NCI-H187 (cell line): ENCODE measurements around the gene DICER1.

Experiments used
- DNase-seq, 2 experiments: peaks; one replicate each; lab custom pipeline; 2025; lab: John Stamatoyannopoulos, UW

DICER1 gene

GRCh38 chr14:95077345-95077744 is 80.0 kb downstream of the DICER1 start:
- DNase-seq, result peak; percentile 36 to 70

DNA sequence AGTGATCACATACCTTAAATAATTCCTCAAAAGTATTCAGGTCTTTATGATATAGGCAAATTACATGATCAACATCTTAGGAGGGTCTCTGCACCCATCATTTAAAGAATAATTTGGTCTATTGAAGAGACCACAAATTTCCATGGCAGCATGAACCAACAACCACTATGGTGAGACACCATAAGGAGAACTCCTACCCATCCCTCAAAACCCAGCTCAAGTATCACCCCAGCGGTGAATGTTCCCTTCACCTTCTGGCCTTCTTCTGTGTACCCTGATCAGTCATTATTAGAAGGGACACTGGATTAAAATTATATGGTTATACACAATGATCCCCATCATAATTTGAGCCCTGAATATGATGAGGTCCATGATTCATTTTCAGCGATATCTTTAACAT is 81.5 kb downstream of the DICER1 start:
- no peak for DNase-seq

DNA sequence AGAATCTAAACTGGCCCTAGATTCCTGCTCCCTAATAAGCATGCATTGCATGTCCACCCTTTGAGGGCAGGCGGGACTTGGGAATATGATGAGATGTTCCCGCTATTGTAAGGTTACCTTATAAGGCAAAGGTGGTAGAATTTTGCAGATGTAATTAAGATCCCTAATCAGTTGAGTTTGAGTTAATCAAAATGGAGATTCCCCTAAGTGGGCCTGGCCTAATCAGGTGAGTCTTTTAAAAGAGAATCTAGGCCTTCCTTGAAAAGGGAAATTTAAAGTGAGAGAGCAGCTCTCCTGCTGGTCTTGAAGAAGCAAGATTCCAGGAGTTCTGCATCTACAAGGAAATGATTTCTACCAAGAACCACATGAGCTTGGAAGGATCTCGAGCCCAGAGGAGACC is 83.4 kb downstream of the DICER1 start:
- DNase-seq, result no peak

- no peak for DNase-seq
Measured at GRCh38 chr14:95072310-95072905, 84.9 kb downstream of the DICER1 start.

DNA sequence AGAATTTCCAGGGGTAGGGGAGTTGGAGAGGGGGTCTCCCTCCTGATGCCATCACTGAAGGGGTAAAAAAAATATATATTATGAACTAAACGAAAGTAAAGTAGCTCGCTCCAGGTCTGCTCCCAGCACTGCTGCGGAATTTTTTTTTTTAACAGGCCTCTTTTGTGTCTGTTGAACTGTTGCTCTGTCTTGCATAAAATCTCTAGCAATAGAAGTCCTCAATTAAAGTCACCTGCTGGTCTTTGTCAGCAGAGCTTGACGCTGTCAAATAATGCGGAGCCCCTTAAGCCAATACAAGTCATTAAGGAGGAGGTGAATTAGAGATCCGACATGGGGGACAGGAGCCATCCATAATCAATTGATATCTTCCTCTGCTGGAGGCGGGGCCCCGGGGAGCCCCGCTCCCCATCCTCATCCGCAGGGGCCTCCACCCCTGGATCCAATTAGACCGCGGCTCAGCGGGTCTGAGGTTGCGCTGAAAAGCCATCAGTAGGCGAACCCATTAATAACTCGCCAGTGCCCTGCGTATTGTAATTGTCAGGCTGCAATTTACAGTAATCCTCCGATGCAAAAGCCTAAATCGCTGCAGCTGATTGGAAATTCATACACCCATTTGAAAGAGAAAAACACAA is 85.6 kb downstream of the DICER1 start:
- no peak for DNase-seq

DNA sequence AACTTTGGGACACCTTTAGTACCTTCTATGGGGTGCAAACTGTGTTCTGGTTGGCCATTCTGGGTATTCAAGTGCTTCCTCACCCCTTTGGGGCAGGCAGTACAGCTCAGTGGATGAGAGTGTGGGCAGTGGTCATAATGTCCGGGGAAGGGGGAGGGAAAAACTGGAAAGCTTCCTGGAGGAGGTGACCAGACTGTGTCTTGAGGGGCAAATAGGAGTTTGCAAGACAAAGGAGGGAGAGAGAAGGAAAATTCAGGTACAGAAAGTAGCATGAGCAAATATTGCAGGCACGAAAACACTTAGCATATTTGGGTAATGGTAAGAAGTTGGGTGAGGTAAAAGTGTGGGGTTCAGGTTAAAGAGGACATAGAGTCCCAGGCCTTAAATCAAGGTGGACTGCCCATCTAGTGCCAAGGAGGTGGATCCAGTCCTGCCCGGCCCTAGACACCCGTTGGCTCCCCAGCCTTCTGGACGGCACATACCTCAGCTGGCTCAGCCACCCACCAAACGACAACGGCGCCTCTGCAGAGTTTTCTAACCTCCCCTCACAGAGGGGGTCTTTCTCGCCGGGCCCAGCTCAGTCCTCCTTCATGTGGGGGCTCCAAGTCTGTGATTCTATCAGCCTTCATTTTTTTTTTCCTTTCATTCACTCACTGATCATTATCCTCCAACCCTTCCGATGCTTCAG is 86.4 kb downstream of the DICER1 start:
- no peak for DNase-seq

GRCh38 chr14:95069547-95069946 is 87.8 kb downstream of the DICER1 start:
- no peak for DNase-seq

DNA sequence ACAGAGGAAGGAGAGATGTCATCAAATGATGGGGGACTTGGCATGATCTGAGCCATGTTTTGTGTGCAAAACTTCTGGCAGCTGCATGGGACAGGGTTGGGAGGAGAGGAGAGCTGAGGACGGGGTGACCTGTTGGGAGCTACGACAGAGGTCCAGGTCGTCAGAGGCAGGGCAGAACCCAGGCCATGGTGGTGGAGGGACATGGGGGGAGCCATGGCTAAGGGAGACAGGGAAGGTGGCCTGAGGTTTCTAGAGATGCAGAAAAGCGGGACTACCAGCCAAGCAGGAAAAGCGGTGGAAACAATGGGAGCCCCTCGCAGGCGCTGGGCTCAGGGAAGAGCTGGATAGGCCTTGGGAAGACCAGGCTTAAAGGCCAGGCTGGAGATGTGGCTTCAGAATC is 88.3 kb downstream of the DICER1 start:
- DNase-seq, result no peak

DNA sequence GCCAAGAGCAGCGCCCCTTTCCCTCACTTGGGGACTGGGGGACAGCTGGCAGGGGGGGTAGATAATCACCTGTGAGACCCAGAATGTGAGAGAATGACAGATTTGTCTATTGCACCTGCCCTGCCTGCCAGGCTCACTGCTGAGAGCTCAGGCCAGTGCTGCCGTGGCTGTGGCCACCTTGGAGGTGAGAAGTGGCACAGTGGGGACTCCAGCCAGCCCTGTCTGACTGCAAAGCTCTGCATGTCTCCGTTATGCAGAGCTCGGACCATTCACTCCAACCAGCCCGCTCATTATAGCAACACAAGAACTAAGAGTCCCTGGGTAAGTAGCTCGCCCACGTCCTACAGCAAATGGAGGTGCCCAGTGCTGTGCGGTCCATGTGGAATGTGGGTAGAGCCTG is 88.8 kb downstream of the DICER1 start:
- DNase-seq, result no peak

DNA sequence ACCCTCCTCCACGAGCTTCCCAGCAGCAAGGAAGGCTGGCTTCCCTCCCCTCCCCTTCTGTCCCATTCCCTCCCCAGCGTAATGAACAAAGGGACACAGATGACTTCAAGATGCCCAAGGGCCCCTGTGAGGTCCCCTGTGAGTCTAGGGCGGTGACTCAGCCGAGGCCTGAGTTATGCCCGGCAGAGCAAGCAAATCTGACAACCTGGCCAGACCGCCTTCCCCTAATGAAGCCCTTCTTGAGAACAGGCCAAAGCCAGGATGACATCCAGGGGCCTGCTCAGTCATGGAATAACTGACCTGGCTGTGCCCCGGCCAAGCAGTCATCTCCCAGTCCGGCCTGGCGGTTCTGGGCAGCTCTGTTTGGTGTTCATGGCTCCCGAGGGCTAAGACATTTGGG is 89.2 kb downstream of the DICER1 start:
- DNase-seq, result no peak

DNA sequence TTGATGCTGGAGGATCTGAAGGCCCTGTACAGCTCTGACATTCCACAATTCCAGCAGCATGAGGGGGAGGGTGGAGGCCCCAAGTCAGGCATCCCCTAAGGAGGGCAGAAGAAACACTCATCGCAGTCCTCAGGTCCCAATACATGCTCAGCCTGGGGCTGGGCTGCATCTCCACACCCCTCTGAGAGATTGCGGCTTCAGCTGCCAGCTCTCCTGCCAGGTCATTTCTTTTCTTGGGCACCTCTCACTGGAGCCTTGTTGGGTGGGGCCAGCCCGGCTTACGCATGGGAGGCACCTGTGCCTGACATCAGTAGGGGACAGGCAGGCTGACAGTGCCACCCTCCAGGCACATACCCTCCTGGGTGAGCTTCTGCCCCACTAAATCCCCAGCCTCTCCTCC is 89.8 kb downstream of the DICER1 start:
- no peak for DNase-seq

GRCh38 chr14:95066427-95066986 is 90.8 kb downstream of the DICER1 start:
- DNase-seq, result no peak

- DNase-seq, result no peak
Measured at GRCh38 chr14:95065411-95065810, 91.9 kb downstream of the DICER1 start.

- no peak for DNase-seq
Measured at GRCh38 chr14:95064734-95065133, 92.6 kb downstream of the DICER1 start.

- DNase-seq, result no peak
Measured at GRCh38 chr14:95064256-95064655, 93.1 kb downstream of the DICER1 start.

GRCh38 chr14:95063391-95063790 is 93.9 kb downstream of the DICER1 start:
- no peak for DNase-seq

GRCh38 chr14:95062946-95063345 is 94.4 kb downstream of the DICER1 start:
- no peak for DNase-seq

DNA sequence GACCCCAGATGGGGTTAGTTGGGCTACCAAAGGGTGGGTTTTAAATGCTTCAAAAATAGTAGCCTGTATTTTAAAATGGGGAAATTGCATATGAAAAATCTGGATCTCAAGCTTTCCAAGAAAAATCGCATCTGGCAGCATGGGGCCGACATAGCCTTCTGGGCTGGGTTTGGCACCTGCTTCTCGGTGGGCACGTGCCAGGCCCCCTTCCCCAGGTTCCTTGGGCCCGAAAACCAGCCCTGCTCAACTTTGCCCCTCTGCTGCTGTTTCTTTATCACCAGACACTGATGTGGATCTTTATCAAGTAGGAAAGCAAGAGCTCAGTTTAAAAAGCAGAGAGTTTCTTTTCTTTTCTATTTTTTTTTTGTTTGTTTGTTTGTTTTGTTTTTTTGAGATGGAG is 95.1 kb downstream of the DICER1 start:
- DNase-seq, result no peak

DNA sequence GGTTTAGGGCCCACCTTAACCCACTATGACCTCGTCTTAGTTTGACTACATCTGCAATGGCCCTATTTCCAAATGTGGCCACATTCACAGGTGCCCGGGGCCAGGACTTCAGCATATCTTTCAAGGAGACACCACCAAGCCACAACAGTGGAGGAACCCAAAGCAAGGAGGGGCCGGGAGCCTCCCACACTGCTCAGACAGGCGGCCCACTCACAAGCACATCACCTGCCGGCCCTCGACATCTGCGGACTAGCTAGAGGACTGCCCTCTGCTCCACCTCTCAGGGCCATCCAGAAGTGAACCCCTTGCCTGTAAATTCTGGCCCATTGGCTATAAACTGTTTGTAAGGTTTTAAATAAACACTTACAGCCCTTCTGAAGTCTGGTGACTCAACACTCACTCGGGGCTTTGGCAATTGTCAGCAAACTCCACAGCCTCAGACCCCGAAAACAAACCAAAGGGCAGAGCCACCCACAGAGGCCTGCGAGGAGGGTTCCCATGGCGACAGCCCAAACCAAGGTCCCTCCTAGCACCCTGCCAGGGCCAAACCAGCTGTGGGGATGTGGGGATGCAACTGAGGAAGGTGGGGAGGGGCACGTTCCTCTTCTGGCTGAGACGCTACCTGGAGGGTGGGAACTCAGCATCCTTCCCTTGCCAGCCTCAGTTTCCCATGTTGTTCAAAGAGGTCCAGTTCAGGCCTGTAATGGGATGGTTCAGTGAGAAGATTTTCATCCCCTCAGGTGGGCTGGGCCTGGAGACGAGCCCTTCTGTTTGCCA is 95.8 kb downstream of the DICER1 start:
- no peak for DNase-seq

GRCh38 chr14:95059126-95059525 is 98.2 kb downstream of the DICER1 start:
- DNase-seq, result peak in 1 of 2 experiments; percentile 14

DNA sequence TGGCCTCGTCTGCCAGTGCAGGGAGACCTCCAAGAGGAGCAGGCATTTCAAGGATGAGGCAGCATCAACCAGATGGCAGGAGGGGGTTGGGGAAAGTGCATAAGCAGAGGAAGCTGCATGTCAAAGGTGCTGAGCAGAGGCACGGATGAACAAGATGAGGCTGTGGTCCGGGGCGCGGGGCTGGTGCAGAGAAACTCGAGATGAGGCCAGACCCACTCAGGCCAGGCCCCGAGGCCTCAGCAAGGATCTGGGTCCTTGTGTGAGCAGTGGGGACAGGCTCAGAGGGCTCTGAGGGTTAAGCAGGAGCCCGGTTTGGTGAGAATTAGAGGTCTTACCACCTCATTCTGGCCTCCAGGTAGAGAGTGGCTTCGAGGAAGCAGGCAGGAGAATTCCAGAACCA is 98.8 kb downstream of the DICER1 start:
- no peak for DNase-seq

DNA sequence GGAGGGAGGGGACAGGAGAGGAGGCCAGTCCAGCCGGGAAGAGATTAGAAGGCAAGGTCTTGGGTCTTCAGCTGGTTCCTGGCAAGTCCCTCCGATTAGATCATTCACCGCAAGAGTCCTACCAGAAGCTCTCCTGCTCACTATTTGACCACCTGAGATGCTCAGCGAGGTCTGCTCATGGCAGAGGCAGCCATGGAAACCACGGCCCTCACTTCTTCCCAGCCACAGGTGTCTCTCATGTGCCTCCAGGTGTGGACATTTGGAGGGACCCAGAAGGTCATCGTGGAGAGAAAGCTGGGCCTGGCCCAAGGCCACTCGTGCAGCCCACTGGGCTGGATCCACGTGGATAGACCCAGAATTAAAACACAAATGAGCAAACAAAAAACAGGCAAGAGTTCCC is 99.5 kb downstream of the DICER1 start:
- no peak for DNase-seq

GRCh38 chr14:95057147-95057546 is 100.2 kb downstream of the DICER1 start:
- no peak for DNase-seq
